HEK293 (cell line): ENCODE measurements around the gene GRK5.

Experiments used
- CTCF ChIP-seq: fragments of 450-650 bp; formaldehyde crosslinking; IDR thresholded peaks from 2 replicates; pipeline ENCODE4 v1.5.1; 2016; ENCODE audit warnings: missing biosample characterization, missing genetic modification characterization
- HOXA7 ChIP-seq: sonication (generic); formaldehyde crosslinking; IDR thresholded peaks from 2 replicates; pipeline ENCODE4 v1.8.1; 2022; ENCODE audit warnings: missing genetic modification reagents, borderline replicate concordance
- MZF1 ChIP-seq: fragments of 450-650 bp; formaldehyde crosslinking; IDR thresholded peaks from 2 replicates; pipeline ENCODE4 v1.5.1; 2017; ENCODE audit warnings: missing biosample characterization, missing genetic modification characterization, borderline replicate concordance
- SCRT1 ChIP-seq: fragments of 450-650 bp; formaldehyde crosslinking; IDR thresholded peaks from 2 replicates; pipeline ENCODE4 v1.5.1; 2016; ENCODE audit warnings: missing biosample characterization, missing genetic modification characterization, borderline replicate concordance
- ZBTB11 ChIP-seq: fragments of 450-650 bp; formaldehyde crosslinking; conservative IDR thresholded peaks from 2 replicates; pipeline ENCODE4 v1.5.1; 2016; ENCODE audit warnings: low read depth, missing biosample characterization, missing genetic modification characterization
- ZBTB7A ChIP-seq: fragments of 450-650 bp; formaldehyde crosslinking; IDR thresholded peaks from 2 replicates; pipeline ENCODE4 v1.5.1; 2016; ENCODE audit warnings: low read depth, missing biosample characterization, missing genetic modification characterization
- ZNF114 ChIP-seq: fragments of 450-650 bp; formaldehyde crosslinking; IDR thresholded peaks from 2 replicates; pipeline ENCODE4 v1.5.0; 2017; ENCODE audit warnings: missing biosample characterization, missing genetic modification characterization
- ZNF600 ChIP-seq: fragments of 450-650 bp; formaldehyde crosslinking; IDR thresholded peaks from 2 replicates; pipeline ENCODE4 v1.5.1; 2016; ENCODE audit warnings: missing biosample characterization, missing genetic modification characterization
- ZNF843 ChIP-seq: fragments of 450-650 bp; formaldehyde crosslinking; IDR thresholded peaks from 2 replicates; pipeline ENCODE4 v1.5.1; 2016; ENCODE audit warnings: missing biosample characterization, missing genetic modification characterization

- TF ChIP-seq ZNF843 (tag by site-specific recombination) (no peak), CTCF (no peak), ZNF600 (tag by site-specific recombination) (no peak), ZBTB7A (tag by site-specific recombination) (no peak), ZNF114 (tag by site-specific recombination) (no peak), MZF1 (tag by site-specific recombination) (no peak), HOXA7 (CRISPR knock-in tag) (no peak), ZBTB11 (tag by site-specific recombination) (no peak), SCRT1 (tag by site-specific recombination) (no peak)
Observed at GRCh38 chr10:119365773-119366599, 158.6 kb downstream of the GRK5 start.
